ENCODE data around the gene ADAMTSL1.

Gene ADAMTSL1

GRCh38 chr9:18490641-18491370 lies 16.9 kb downstream of the ADAMTSL1 start:
- peak; percentile 89 for DNase-seq
- in situ Hi-C loops (cut with HindIII; ENCODE audit: low pct_ligation_motif_present, low pct_unique_long_range_greater_than_20kb, low sequenced_read_pairs) = no loop called here

GRCh38 chr9:18492612-18493011 lies 18.7 kb downstream of the ADAMTSL1 start:
- in situ Hi-C loops (cut with HindIII; ENCODE audit: low pct_ligation_motif_present, low pct_unique_long_range_greater_than_20kb, low sequenced_read_pairs) = no loop called here
- no peak for DNase-seq

GRCh38 chr9:18493451-18493993 lies 19.6 kb downstream of the ADAMTSL1 start:
- DNase-seq = no peak
- in situ Hi-C loops (cut with HindIII; ENCODE audit: low pct_ligation_motif_present, low pct_unique_long_range_greater_than_20kb, low sequenced_read_pairs) = no loop called here

- in situ Hi-C loops (cut with HindIII; ENCODE audit: low pct_ligation_motif_present, low pct_unique_long_range_greater_than_20kb, low sequenced_read_pairs) = no loop called here
- DNase-seq = no peak
Measured at GRCh38 chr9:18495065-18495464, 21.1 kb downstream of the ADAMTSL1 start.

GRCh38 chr9:18496256-18497000 lies 22.5 kb downstream of the ADAMTSL1 start:
- in situ Hi-C loops (cut with HindIII; ENCODE audit: low pct_ligation_motif_present, low pct_unique_long_range_greater_than_20kb, low sequenced_read_pairs) = no loop called here
- no peak for DNase-seq

GRCh38 chr9:18499062-18499461 lies 25.1 kb downstream of the ADAMTSL1 start:
- in situ Hi-C loops (cut with HindIII; ENCODE audit: low pct_ligation_motif_present, low pct_unique_long_range_greater_than_20kb, low sequenced_read_pairs) = no loop called here
- no peak for DNase-seq

GRCh38 chr9:18499980-18500379 lies 26.0 kb downstream of the ADAMTSL1 start:
- in situ Hi-C loops (cut with HindIII; ENCODE audit: low pct_ligation_motif_present, low pct_unique_long_range_greater_than_20kb, low sequenced_read_pairs) = no loop called here
- no peak for DNase-seq

- in situ Hi-C loops (cut with HindIII; ENCODE audit: low pct_ligation_motif_present, low pct_unique_long_range_greater_than_20kb, low sequenced_read_pairs) = no loop called here
- no peak for DNase-seq
Measured at GRCh38 chr9:18500451-18500850, 26.5 kb downstream of the ADAMTSL1 start.

- in situ Hi-C loops (cut with HindIII; ENCODE audit: low pct_ligation_motif_present, low pct_unique_long_range_greater_than_20kb, low sequenced_read_pairs) = no loop called here
- no peak for DNase-seq
Measured at GRCh38 chr9:18501949-18502348, 28.0 kb downstream of the ADAMTSL1 start.

GRCh38 chr9:18502546-18502945 lies 28.6 kb downstream of the ADAMTSL1 start:
- no peak for DNase-seq
- in situ Hi-C loops (cut with HindIII; ENCODE audit: low pct_ligation_motif_present, low pct_unique_long_range_greater_than_20kb, low sequenced_read_pairs) = no loop called here

GRCh38 chr9:18504707-18505106 lies 30.8 kb downstream of the ADAMTSL1 start:
- no peak for DNase-seq
- in situ Hi-C loops (cut with HindIII; ENCODE audit: low pct_ligation_motif_present, low pct_unique_long_range_greater_than_20kb, low sequenced_read_pairs) = no loop called here

- no peak for DNase-seq
- in situ Hi-C loops (cut with HindIII; ENCODE audit: low pct_ligation_motif_present, low pct_unique_long_range_greater_than_20kb, low sequenced_read_pairs) = no loop called here
Measured at GRCh38 chr9:18507151-18507550, 33.2 kb downstream of the ADAMTSL1 start.

GRCh38 chr9:18516514-18516913 lies 42.6 kb downstream of the ADAMTSL1 start:
- in situ Hi-C loops (cut with HindIII; ENCODE audit: low pct_ligation_motif_present, low pct_unique_long_range_greater_than_20kb, low sequenced_read_pairs) = no loop called here
- no peak for DNase-seq

GRCh38 chr9:18516965-18517364 lies 43.0 kb downstream of the ADAMTSL1 start:
- DNase-seq = no peak
- in situ Hi-C loops (cut with HindIII; ENCODE audit: low pct_ligation_motif_present, low pct_unique_long_range_greater_than_20kb, low sequenced_read_pairs) = no loop called here

- in situ Hi-C loops (cut with HindIII; ENCODE audit: low pct_ligation_motif_present, low pct_unique_long_range_greater_than_20kb, low sequenced_read_pairs) = no loop called here
- DNase-seq = no peak
Measured at GRCh38 chr9:18520416-18521047, 46.6 kb downstream of the ADAMTSL1 start.

- in situ Hi-C loops (cut with HindIII; ENCODE audit: low pct_ligation_motif_present, low pct_unique_long_range_greater_than_20kb, low sequenced_read_pairs) = no loop called here
- DNase-seq = no peak
Measured at GRCh38 chr9:18526685-18527084, 52.7 kb downstream of the ADAMTSL1 start.

- no peak for DNase-seq
- in situ Hi-C loops (cut with HindIII; ENCODE audit: low pct_ligation_motif_present, low pct_unique_long_range_greater_than_20kb, low sequenced_read_pairs) = no loop called here
Measured at GRCh38 chr9:18531136-18532065, 57.4 kb downstream of the ADAMTSL1 start.

GRCh38 chr9:18534611-18535010 lies 60.7 kb downstream of the ADAMTSL1 start:
- DNase-seq = no peak
- in situ Hi-C loops (cut with HindIII; ENCODE audit: low pct_ligation_motif_present, low pct_unique_long_range_greater_than_20kb, low sequenced_read_pairs) = no loop called here

All from ACHN (cell line).